IMR-90 (cell line): Measurements from ENCODE around the gene THOP1. TPM values are rescaled to one million over a fixed set of nuclear protein-coding genes. Genes with fewer than 3 reads are reported as not detected.

Experiments used
- ATAC-seq: fragments of 200-7000 bp; cut with Tn5 transposase; 2 replicates; pipeline ENCODE4 v1.9.1; 2020; ENCODE audit warnings: low read depth, mild to moderate bottlenecking, moderate library complexity
- BruUV-seq: library from RNA; stranded (reverse); fragments of 400-500 nt; replicated peaks from 2 replicates; lab custom pipeline; 2021; lab: Mats Ljungman, UMichigan
- CTCF ChIA-PET: fragments of 300-600 bp; formaldehyde crosslinking; extraction: SDS; loops from one replicate; lab custom pipeline; 2021; ENCODE audit warnings: antibody characterized with exemption; lab: Yijun Ruan, JAX
- POLR2A ChIA-PET: fragments of 300-600 bp; sonication (Branson Sonifier 250); formaldehyde crosslinking; loops from one replicate; lab custom pipeline; 2022; ENCODE audit warnings: antibody characterized with exemption; ENCODE audit not compliant: unreplicated experiment; lab: Charles Lee
- DNase-seq: peaks from one replicate; pipeline ENCODE4 v3.0.0; 2013
- H2AFZ ChIP-seq: replicated peaks from 2 replicates; pipeline ENCODE3; 2013; ENCODE audit warnings: low read length, mild to moderate bottlenecking; ENCODE audit not compliant: poor library complexity
- H2AK5ac ChIP-seq: 2 replicates; pipeline ENCODE4 v1.6.1; 2013; ENCODE audit warnings: low read depth, low read length, inconsistent platforms
- H2AK9ac ChIP-seq: replicated peaks from 2 replicates; pipeline ENCODE3; 2013; ENCODE audit warnings: mild to moderate bottlenecking, low read depth, low read length, moderate library complexity; ENCODE audit not compliant: poor library complexity
- H2BK120ac ChIP-seq: 2 replicates; pipeline ENCODE4 v1.6.1; 2013; ENCODE audit warnings: low read depth, low read length, inconsistent platforms
- H2BK15ac ChIP-seq: 3 replicates; pipeline ENCODE4 v1.6.1; 2013; ENCODE audit warnings: low read depth, low read length, inconsistent platforms
- H2BK20ac ChIP-seq: 2 replicates; pipeline ENCODE4 v1.6.1; 2013; ENCODE audit warnings: low read depth, mild to moderate bottlenecking, inconsistent platforms, low read length, moderate library complexity
- H2BK5ac ChIP-seq: 2 replicates; pipeline ENCODE4 v1.6.1; 2013; ENCODE audit warnings: mild to moderate bottlenecking, low read depth, low read length, inconsistent platforms; ENCODE audit not compliant: poor library complexity, severe bottlenecking
- H3K14ac ChIP-seq: replicated peaks from 2 replicates; pipeline ENCODE4 v1.6.1; 2013; ENCODE audit warnings: low read depth, low read length, inconsistent platforms
- H3K18ac ChIP-seq: 2 replicates; pipeline ENCODE4 v1.6.1; 2013; ENCODE audit warnings: low read depth, low read length, control low read depth
- H3K23ac ChIP-seq: 2 replicates; pipeline ENCODE4 v1.6.1; 2013; ENCODE audit warnings: low read depth, low read length, inconsistent platforms
- H3K27ac ChIP-seq: 2 replicates; pipeline ENCODE4 v1.5.1; 2013; ENCODE audit warnings: mild to moderate bottlenecking, control low read depth, low read length; ENCODE audit not compliant: insufficient read depth
- H3K27me3 ChIP-seq: 2 replicates; pipeline ENCODE4 v1.6.1; 2013; ENCODE audit warnings: low read length; ENCODE audit not compliant: control insufficient read depth, insufficient read depth
- H3K36me3 ChIP-seq: 2 replicates; pipeline ENCODE4 v1.6.1; 2013; ENCODE audit warnings: low read length, mixed read lengths; ENCODE audit not compliant: control insufficient read depth, insufficient read depth
- H3K4ac ChIP-seq: 2 replicates; pipeline ENCODE4 v1.6.1; 2013; ENCODE audit warnings: low read depth, low read length, inconsistent platforms
- H3K4me1 ChIP-seq: 2 replicates; pipeline ENCODE4 v1.6.1; 2013; ENCODE audit warnings: low read length, mixed read lengths; ENCODE audit not compliant: control insufficient read depth, insufficient read depth
- H3K4me2 ChIP-seq: 2 replicates; pipeline ENCODE4 v1.6.1; 2013; ENCODE audit warnings: low read depth, mild to moderate bottlenecking, control low read depth, low read length, moderate library complexity
- H3K4me3 ChIP-seq: 2 replicates; pipeline ENCODE4 v1.5.1; 2013; ENCODE audit warnings: low read depth, mild to moderate bottlenecking, control low read depth, low read length, moderate library complexity; ENCODE audit not compliant: insufficient read depth
- H3K56ac ChIP-seq: 2 replicates; pipeline ENCODE4 v1.6.1; 2013; ENCODE audit warnings: low read length, inconsistent platforms; ENCODE audit not compliant: insufficient read depth; ENCODE audit errors: extremely low read depth
- H3K79me1 ChIP-seq, 2 experiments: 2 replicates each; pipeline ENCODE4 v1.6.1; 2013; ENCODE audit warnings: low read length in 2 of 2, inconsistent platforms in 1 of 2, low read depth in 1 of 2
- H3K9ac ChIP-seq: 2 replicates; pipeline ENCODE4 v1.6.1; 2013; ENCODE audit warnings: low read depth, low read length, control low read depth
- H3K9me1 ChIP-seq: 2 replicates; pipeline ENCODE4 v1.6.1; 2013; ENCODE audit warnings: low read length, inconsistent platforms; ENCODE audit not compliant: insufficient read depth
- H3K9me3 ChIP-seq: 2 replicates; pipeline ENCODE4 v1.6.1; 2013; ENCODE audit warnings: low read length; ENCODE audit not compliant: control insufficient read depth, insufficient read depth
- H4K20me1 ChIP-seq: 2 replicates; pipeline ENCODE4 v1.6.1; 2013; ENCODE audit warnings: low read length, inconsistent platforms; ENCODE audit not compliant: insufficient read depth
- H4K5ac ChIP-seq: 2 replicates; pipeline ENCODE4 v1.6.1; 2013; ENCODE audit warnings: mild to moderate bottlenecking, low read depth, low read length, control low read depth
- H4K8ac ChIP-seq, 2 experiments: 2 replicates each; pipeline ENCODE4 v1.6.1; 2013; ENCODE audit warnings: low read depth in 2 of 2, low read length in 2 of 2, control low read depth in 1 of 2, inconsistent platforms in 1 of 2
- H4K91ac ChIP-seq: 2 replicates; pipeline ENCODE4 v1.6.1; 2013; ENCODE audit warnings: low read depth, low read length, inconsistent platforms; ENCODE audit not compliant: insufficient read depth
- ELK1 ChIP-seq: fragments of 150-350 bp; IDR thresholded peaks from 2 replicates; pipeline ENCODE4 v1.6.1; 2016; ENCODE audit warnings: low read depth, mild to moderate bottlenecking, low read length, moderate library complexity, borderline replicate concordance
- MAFK ChIP-seq: IDR thresholded peaks from 2 replicates; pipeline ENCODE4 v1.6.1; 2012; ENCODE audit warnings: low read depth, low read length, improper control_type of control experiment
- RAD21 ChIP-seq: IDR thresholded peaks from 2 replicates; pipeline ENCODE4 v1.6.1; 2012; ENCODE audit warnings: low read length, improper control_type of control experiment
- RCOR1 ChIP-seq: IDR thresholded peaks from 2 replicates; pipeline ENCODE4 v1.6.1; 2012; ENCODE audit warnings: mild to moderate bottlenecking, low read length, improper control_type of control experiment; ENCODE audit not compliant: insufficient replicate concordance
- WGBS, 2 experiments: methylation state at CpG; one replicate each; pipeline versions ENCODE4 v1.1.5 to v1.1.7; 2013; ENCODE audit warnings: missing lambda C conversion rate in 2 of 2; ENCODE audit not compliant: insufficient read length in 1 of 2; ENCODE audit errors: extremely low coverage in 2 of 2; 5-methylcytosine and 5-hydroxymethylcytosine counted together
- dilution Hi-C: fragments of 300-500 bp; cut with HindIII; formaldehyde crosslinking; loops from one replicate; pipeline ENCODE4 v1.14.3; 2018; ENCODE audit warnings: low sequenced_read_pairs; ENCODE audit not compliant: unreplicated experiment
- in situ Hi-C: fragments of 300-500 bp; cut with MboI; formaldehyde crosslinking; loops from 3 replicates; pipeline ENCODE4 v1.14.3; 2019; ENCODE audit warnings: low sequenced_read_pairs, inconsistent platforms, mixed read lengths
- intact Hi-C: fragments of 100-400 bp; cut with micrococcal nuclease; formaldehyde crosslinking; loops from 2 replicates; pipeline ENCODE4 v1.10.0; 2022
- polyA plus RNA-seq, 3 experiments: library from polyadenylated mRNA; depleted of rRNA; stranded (reverse); fragments of >200 nt; gene quantifications; 2 replicates each; pipeline ENCODE4 v1.2.3, GENCODE V29; 2012; ENCODE audit warnings: low replicate concordance in 1 of 3
- total RNA-seq: library from RNA; depleted of rRNA; stranded (reverse); fragments of >200 nt; gene quantifications from 2 replicates; pipeline ENCODE4 v1.2.3, GENCODE V29; 2012

Gene THOP1
- total and polyA plus RNA-seq, 2 of the 4 experiments (the other 2 are of a cell fraction), result 57.5 to 91.9 TPM

GRCh38 chr19:2766594-2767372, 18.5 kb upstream of the THOP1 start:
- in situ Hi-C loops (no loop called here), dilution Hi-C loops (no loop called here), intact Hi-C loops (no loop called here)
- no peak overlapping the region for H3K23ac ChIP-seq
- CTCF ChIA-PET, result no interaction called here
- no peak overlapping the region for H2BK20ac ChIP-seq
- H3K4me2 ChIP-seq, result no peak overlapping the region
- H4K20me1 ChIP-seq, result peaks cover 43% of the 10 kb centered on the region
- H2BK5ac ChIP-seq, result no peak overlapping the region
- H4K91ac ChIP-seq, result no peak overlapping the region
- no peak overlapping the region for H3K18ac ChIP-seq
- no peak overlapping the region for H3K27ac ChIP-seq
- H3K79me1 ChIP-seq, result peaks cover 0 to 37% of the 10 kb centered on the region in 2 experiments; a peak in 1 of 4 replicates
- H3K9me3 ChIP-seq, result no peaks in the 10 kb centered on the region
- no peak overlapping the region for H3K9ac ChIP-seq
- ATAC-seq, result no peak
- peaks cover 2% of the 10 kb centered on the region; the same call in 1 of the 2 replicates for H3K4me1 ChIP-seq
- no peak overlapping the region for H2BK120ac ChIP-seq
- H3K9me1 ChIP-seq, result no peaks in the 10 kb centered on the region
- no peak overlapping the region for H2AK9ac ChIP-seq
- POLR2A ChIA-PET, result no interaction called here
- TF ChIP-seq RCOR1 (no peak), ELK1 (no peak), MAFK (no peak), RAD21 (no peak)
- DNase-seq, result no peak
- WGBS, 2 experiments, result 100% methylated on average over 12 of the region's 35 CpGs; no CpG with 5 or more reads in 1 of the 2 experiments
- H4K8ac ChIP-seq, result no peak overlapping the region
- H3K14ac ChIP-seq, result no peak overlapping the region
- H3K36me3 ChIP-seq, result peaks cover 53% of the 10 kb centered on the region
- H4K5ac ChIP-seq, result no peak overlapping the region
- BruUV-seq, result no TSS peak
- H2AK5ac ChIP-seq, result no peak overlapping the region
- no peaks in the 10 kb centered on the region for H3K27me3 ChIP-seq
- no peak overlapping the region for H3K4me3 ChIP-seq
- H2AFZ ChIP-seq, result peak overlapping the region; percentile 43
- no peak overlapping the region for H2BK15ac ChIP-seq
- H3K4ac ChIP-seq, result no peak overlapping the region
- no peak overlapping the region for H3K56ac ChIP-seq
